ENCODE measurements around the gene CKAP2L. TPM values are rescaled to one million over a fixed set of nuclear protein-coding genes. Genes with fewer than 3 reads are reported as not detected.

The CKAP2L gene
- polyA plus RNA-seq, 4 donors: 12.5 to 15.4 (median 13.8) TPM

Other genes starting within 250 kb of the CKAP2L start
- gene POLR1B, start 222.1 kb downstream of the CKAP2L start, polyA plus RNA-seq (ENCODE audit: insufficient read length in 4 of 4): 10 to 100 TPM; 22.0 to 26.3 (median 23.0) TPM
- gene CHCHD5, start 180.0 kb downstream of the CKAP2L start, polyA plus RNA-seq (ENCODE audit: insufficient read length in 4 of 4): 10 to 100 TPM; 23.0 to 44.6 (median 28.5) TPM
- 10 to 100 TPM; 40.5 to 53.9 (median 42.0) TPM for gene SLC20A1, start 118.7 kb downstream of the CKAP2L start, polyA plus RNA-seq (ENCODE audit: insufficient read length in 4 of 4)
- gene NT5DC4, start 43.6 kb downstream of the CKAP2L start, polyA plus RNA-seq (ENCODE audit: insufficient read length in 4 of 4): under 1 TPM; 0.05 to 0.20 (median 0.14) TPM
- gene IL1A, start 19.9 kb upstream of the CKAP2L start, polyA plus RNA-seq (ENCODE audit: insufficient read length in 4 of 4): under 1 TPM in 3 of 4 donors, not detected in 1; 0.08 to 0.14 (median 0.13) TPM
- 1 to 10 TPM in 1 of 4 donors, under 1 TPM in 3; 0.35 to 3.1 (median 0.60) TPM for gene IL1B, start 72.2 kb upstream of the CKAP2L start, polyA plus RNA-seq (ENCODE audit: insufficient read length in 4 of 4)
- gene IL37, start 146.6 kb upstream of the CKAP2L start, polyA plus RNA-seq (ENCODE audit: insufficient read length in 4 of 4): under 1 TPM in 1 of 4 donors, not detected in 3; 0.13 TPM
- gene IL36G, start 213.4 kb upstream of the CKAP2L start, polyA plus RNA-seq (ENCODE audit: insufficient read length in 4 of 4): under 1 TPM in 2 of 4 donors, not detected in 2; 0.21 to 0.25 TPM
- gene IL36A, start 240.8 kb upstream of the CKAP2L start, polyA plus RNA-seq (ENCODE audit: insufficient read length in 4 of 4): not detected

Data from left renal cortex interstitium (tissue), 4 donors.